CD4-positive, alpha-beta T cell treated with Interleukin-6 at 100 ng/mL for 8 hours (primary cell): ENCODE data around the gene TDRD7.

Experiments used
- DNase-seq: peaks from one replicate; pipeline ENCODE4 v3.0.0-alpha.2; 2020; ENCODE audit warnings: mixed read lengths, low spot score

TDRD7 gene

DNA sequence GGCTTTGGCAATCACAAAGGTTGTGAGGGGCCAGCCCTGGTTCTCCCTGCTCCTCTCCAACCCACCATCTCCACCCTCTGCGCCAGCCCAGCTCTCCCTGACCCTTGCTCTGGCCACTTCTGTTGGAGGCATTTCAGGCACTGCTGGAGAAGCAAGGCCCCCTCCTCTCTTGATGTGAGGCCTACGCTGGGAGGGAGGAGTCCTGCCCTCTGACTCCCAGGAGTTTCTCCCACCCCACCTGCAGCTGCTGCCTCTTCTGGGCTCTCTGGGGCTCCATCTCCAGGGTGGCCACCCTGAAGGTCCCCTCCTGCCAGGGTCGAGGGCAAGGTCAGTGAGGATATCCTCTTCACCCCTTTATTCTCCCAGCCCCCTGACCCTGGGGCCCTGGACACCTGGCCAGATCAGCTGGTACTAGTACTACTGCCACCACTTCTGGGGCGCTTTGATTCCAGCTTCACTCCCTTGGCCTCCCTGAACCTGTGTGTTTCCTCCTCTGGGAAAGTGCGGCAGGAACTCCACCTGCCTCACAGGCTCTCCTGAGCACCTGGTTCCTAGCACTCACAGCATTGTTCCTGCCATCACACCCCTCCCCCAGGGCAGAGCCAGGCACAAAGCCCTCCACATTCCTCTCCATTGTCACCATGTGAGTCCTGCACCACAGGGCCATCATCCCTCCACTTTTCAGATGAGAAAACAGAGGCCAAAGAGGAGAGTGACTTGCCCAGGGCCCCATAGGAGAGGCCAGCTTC, 23.8 kb upstream of the TDRD7 start:
- no peak for DNase-seq

DNA sequence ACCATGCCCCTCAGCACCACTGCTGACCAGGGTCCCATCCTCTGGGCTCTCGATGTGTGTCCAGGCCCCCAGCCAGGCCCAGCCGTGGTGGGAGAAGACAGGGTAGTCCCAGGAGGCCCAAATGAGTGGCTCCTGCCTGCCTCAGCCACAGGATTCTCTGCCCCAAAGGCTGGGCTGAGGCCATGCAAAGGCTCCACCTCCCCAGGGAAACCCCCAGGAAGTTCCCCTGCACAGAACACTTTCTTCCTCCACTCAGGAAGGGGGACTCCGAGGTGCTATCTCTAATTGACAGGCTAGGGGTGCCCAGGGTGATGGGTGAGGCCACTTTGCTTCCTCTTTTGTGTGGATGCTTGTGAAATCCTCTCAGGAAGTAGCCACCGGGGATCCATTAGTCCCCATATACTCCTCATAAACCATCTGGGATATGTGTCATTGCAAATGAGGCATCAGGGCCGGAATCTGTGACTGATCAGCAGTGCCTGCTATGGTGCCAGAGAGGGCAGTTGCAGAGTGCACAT, 23.1 kb upstream of the TDRD7 start:
- peak; percentile 20 for DNase-seq

DNA sequence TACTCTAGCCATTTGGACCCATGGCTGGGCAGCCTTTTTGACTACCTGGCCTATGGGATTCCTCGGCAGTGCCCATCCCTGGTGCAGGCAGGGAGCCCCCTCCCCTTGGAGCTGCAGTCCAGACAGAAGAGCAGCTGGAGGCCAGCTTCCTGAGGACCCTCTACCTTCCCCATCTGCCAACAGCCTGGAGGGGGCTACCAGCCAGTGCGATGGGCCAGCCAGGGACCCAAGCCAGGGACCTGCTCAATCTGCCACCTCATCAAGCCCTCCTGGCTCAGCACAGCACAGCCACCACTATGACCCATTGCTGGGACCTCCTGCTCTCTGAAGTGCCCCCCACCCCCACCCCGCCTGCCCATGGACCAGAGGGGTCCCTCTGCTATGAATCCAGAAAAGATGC, 22.6 kb upstream of the TDRD7 start:
- no peak for DNase-seq

DNA sequence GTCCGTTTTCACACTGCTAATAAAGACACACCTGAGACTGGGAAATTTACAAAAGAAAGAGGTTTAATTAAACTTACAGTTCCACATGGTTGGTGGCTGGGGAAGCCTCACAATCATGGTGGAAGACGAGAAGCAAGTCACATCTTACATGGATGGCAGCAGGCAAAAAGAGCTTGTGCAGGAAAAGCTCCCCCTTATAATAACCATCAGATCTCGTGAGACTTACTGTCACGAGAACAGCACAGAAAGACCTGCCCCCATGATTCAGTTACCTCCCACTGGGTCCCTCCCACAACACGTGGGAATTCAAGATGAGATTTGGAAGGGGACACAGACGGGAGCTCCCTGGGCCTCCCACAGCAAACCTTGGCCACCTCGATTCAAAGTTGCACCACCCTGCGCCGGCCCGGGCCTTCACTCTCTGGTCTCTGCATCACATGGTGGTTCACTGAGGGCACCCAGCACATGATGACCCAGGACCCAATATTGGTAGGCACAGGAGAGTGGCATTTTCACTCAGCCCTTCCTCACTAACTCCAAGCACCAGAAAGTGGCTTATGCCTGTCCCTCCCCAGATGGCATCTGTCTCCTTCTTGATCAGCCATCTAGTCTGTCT, 21.0 kb upstream of the TDRD7 start:
- no peak for DNase-seq

DNA sequence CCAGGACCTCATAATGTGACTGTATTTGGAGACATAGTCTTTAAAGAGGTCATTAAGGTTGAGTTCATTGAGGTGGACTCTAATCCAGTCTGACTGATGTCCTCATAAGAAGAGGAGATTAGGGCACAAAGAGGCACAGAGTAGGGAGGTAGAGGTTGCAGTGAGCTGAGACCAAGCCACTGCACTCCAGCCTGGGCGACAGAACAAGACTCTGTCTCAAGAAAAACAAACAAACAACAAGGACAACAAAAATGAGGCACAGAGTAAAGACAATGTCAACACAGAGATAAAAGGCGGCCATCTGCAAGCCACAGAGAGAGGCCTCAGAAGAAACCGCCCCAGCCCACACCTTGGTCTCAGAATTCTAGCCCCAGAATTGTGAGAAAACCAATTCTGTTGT, 17.0 kb upstream of the TDRD7 start:
- DNase-seq = no peak

DNA sequence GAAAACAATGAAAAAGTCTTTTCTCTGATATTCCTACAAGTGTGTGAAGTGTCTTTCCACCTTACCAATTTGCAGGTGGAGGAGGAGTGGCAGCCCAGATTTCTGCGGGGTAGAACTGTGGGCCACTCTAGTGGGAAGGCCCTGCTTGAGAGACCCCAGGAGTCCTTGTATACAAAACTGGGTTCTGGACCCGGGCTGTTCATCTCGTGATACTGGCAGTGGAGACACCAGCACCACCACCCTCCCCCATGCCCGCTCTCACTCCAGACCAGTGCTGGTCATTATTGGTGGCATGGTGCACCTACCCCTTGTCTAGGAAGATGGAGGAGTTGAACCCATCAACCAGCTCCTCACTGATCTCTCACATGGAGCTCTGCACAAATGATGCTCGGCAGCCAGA, 16.2 kb upstream of the TDRD7 start:
- DNase-seq = no peak

DNA sequence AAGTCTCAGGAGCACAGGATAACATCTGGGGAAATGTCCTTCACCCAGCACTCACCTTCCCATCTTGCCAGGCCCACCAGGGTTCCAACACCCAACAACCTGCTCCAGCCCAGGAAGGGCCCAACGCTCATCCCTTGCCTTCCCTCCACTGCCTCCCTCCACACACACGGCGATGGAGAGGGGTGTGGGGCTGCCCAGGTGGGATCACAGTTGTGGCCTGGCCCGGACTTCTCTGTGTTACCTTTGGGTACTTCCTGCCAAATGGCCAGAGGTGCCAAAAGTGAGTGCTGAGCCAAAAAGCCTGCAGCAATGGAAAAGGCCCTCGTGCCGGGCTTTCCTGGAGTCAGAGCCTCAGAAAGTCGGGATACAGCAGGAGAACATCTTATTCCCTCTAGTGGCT, 15.6 kb upstream of the TDRD7 start:
- no peak for DNase-seq

DNA sequence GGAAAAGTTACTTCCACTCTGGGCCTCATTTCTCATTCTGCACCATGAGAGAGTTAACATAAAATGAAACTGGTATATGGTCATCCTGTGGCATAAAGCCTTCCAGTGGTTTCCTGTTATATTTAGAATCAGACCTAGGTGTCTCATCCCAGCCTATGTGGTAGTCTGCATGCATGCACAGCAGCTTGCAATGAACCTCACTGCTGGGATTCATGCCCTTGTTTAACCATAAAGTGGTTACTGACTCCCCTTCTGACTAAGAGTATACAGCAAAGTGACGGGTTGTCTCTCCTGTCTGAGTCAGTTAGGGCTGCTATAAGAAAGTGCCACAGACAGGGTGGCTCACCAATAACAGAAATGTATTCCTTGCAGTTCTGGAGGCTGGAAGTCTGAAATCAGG, 14.7 kb upstream of the TDRD7 start:
- no peak for DNase-seq

DNA sequence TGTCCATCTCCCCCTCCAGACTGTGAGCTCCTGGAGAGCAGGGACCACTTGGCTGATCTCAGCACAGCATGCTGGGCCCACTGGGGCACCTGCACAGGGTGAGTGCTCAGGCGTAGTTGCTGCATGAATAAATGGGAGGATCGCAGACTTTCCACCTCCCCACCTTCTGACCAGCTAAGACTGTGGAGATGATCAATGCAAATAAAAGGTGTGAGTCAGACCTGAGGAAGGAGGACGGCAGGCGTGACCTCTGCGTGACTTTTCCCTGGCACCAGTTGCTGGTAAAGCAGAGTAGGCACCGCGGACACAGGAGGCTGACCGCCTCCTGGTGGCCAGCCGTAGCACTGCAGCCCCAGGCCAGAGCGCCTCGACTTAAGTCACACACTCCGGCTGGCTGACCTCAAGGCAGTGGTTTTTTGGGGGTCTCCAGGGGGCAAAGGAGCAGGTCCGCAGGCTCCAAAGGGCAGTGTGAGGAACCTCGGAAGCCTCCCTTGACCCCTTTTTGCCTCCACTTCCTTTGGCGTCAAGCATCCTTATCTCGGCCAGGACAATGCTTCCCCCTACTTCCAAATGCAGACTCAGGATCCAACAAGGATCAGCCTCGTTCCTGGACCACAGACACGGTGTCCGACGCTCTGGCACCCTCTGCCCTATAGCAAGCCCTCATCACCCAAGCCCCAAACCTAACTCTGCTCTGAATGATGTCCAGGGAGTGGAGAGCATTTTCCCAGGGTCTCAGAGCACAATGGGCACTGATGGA, 12.7 kb upstream of the TDRD7 start:
- peak; percentile 58 for DNase-seq

DNA sequence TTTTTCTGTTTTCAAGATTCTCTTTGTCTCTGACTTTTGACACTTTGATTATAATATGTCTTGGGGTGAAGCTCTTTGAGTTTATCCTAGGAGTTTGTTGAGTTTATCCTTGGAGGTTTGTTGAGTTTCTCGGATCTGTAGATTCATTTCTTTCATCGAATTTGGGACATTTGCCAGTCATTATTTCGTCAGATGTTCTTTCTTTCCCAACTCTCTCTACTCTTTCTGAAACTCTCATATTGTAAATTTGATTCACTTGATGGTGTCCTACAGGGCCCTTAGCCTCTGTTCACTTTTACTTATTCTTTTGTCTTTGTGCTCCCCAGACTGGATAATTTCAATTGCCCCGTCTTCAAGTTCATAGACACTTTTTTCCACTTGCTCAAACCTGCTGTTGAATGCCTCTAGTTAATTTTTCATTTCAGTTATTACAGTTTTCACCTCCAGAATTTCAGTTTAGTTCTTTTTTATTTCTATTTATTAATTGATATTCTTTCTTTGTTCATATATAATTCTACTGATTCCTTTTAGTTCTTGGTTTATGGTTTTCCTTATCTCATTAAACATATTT, 8.1 kb upstream of the TDRD7 start:
- DNase-seq = no peak

DNA sequence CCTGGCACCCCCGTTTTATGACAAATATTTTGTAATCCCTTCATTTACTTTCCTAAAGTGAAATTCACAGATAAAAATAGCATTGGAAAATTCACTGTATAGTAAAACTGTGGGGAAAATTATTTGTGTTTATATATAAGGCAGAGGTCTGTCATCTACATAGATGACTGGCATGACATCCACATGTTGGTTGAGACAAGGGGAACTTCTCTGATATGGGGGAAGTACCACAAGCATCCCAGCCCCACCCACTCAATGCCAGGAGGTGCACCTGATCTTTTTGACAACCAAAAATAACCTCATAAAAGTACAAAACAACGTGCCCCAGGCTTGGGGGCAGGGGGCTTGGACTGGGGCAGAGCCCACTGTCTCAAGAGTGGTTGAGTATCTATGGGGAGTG, 6.3 kb upstream of the TDRD7 start:
- no peak for DNase-seq

DNA sequence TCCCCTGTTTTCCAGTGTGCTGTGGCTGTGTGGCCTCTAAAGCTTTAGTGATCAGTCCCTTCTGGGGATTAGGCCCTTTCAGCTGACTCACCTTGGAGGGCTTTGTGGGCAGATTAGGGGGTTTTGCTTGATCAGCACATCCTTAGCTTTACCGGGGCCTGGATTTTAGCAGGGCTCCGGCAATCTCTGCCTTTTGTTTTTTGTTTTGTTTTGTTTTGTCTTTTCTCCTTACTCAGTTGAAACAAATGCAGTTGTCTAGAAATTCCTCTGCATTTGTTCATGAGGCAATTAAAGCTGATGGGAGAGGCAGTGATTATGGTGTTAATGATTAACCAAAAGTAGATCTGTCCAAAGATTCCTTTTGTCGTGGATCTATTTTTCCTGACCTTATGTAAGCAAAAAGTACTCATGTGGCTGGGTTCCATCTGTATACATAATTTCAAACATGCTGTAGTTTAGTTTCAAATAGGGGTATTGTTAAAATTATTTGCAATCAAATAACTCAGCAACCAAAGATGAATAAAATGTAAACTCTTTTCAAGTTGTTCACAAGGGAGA, 5.2 kb upstream of the TDRD7 start:
- no peak for DNase-seq

DNA sequence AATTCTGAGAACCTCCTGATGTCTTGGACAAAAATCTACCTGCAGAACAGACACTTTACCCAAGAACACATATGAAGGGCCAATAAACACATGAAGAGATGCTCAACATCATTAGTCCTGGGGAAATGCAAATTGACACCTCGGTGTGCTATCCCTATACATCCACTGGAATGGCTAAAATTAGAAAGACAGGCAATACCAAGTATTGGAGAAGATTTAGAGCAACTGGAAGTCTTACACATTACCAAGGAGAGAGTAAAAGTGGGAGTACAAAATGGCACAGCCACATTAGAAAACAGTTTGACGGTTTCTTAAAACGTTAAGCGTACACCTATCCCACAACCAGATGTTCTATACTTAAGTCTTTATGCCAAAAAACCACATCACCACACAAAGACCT, 3.3 kb upstream of the TDRD7 start:
- no peak for DNase-seq

DNA sequence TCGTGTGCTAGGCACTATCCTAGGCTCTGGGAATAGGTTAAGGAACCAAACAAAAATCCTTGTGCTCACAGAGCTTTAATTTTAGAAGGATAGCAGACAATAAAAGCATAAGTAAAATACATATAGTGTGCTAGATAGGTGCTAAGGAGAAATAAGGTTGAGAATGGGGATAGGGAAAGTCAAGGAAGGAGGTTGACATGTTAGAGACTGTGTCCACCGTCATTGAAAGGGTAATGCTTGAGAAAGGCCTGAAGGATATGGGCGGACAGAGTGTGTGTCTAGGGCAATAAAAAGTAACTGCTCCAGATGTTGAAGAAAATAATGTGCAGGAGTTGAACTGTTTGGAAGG, 482 bp upstream of the TDRD7 start:
- no peak for DNase-seq

DNA sequence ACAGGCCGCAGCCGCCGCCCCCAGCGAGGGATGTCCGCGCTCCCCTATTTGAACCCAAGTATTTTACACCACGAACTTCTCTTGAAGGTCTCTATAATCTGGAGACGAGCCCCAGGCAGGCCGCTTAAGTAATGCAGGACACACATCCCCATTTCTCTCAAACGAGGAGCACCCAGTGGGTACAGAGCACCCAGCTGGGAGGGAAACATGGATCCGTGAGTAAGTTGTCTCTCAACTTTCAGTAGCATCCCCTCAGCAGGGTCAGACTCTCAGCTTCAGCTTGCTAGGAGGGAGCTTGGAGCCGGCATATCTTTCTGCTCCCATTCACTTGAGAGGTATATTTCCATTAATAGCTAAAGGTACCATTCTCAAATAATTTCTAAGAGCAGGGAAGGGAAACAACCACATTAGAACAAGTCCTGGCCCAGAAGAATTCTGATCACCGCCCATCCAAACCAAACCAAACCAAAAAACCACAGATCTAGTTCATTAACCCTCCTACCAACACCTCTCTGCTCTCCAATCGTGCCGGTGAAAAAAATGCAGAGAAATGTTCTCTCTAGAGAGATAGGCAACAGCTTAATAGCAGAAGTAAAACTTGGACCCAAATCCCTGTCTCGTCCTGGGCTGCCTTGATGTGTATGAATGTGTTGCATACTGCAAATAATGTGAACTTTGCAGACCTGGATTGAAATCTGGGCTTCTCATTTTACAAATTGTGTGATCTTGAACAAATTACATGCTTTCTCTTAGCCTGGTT, 910 bp downstream of the TDRD7 start:
- no peak for DNase-seq

DNA sequence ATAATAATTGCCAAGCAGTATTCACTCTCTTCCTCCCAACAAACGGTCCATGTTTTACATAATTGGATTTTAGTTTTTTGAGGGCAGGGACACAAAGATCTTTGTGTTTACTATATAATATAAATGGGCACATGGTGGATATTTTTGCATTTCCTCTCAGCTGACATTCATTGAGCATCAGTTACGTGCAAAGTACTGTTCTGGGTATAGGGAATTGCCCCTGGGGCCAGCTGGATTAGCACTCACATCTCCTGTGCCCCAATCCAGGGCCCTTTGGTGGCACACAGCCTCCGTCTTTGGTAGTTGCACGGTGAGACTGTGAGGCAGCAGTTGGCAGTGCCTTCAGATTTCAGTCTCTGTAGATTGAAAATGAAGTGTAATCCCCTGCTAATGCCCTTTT, 1.6 kb downstream of the TDRD7 start:
- no peak for DNase-seq

DNA sequence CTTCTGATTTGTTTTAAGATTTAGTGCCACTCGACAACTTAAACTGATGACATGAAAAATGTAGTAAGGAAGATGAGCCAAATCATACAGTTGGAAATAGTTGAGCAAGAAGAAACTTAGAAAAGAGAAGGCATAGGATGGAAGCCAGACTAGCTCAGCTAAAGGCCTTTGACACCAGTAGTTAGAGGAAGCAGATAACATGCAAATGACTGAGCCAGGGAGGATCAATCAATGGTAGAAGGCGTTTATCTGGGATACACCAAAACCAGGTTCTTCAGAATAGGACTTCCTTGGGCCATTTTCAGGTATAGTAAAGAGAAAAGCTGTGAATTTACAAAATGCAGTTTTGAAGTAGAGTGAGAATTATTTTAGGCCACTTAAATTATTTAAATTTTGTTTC, 3.2 kb downstream of the TDRD7 start:
- DNase-seq = no peak

DNA sequence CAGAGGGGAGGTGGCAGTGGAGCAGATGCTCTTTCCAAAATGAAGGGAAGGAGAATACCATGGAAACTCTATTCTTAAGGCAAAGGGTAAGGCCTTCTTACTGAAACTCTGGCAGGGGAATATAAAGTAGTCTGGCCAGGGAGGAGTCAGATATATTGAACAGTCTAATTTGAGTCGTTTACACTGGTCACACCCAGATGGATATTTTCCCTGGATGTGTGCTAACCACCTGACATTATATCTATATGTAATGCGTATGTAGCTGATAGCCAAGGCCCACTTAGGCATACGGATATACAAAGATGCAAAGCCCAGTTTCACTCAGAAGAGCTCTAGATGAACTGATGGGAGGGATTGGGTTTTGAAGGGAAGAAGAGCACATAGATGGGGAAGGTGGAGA, 7.0 kb downstream of the TDRD7 start:
- no peak for DNase-seq

DNA sequence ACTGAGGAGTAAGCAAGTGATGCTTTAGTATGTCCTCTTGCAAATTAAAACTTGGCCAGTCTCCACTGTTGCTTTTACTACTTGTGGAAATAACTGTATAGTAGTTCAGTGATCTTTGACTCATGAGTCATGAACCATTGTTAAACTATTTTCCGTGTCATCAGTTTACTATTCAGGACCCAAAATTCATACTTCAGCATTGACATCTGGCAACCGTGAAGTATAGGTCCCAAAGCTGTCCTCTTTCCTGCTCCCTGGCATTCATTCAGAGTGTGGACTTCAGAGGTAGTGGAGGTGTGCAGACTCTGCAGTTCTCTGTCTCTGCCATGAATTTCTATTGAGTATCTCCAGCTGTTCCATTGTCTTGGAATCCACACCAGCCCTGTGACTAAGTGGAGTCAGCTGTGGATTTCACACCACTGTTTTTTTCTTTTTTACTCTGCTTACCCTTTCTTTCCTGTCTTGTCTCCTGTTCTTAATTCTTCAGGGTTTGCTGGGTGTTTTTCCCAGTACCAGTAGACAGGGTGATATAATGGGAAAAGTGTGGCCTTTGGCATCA, 7.5 kb downstream of the TDRD7 start:
- DNase-seq = no peak

DNA sequence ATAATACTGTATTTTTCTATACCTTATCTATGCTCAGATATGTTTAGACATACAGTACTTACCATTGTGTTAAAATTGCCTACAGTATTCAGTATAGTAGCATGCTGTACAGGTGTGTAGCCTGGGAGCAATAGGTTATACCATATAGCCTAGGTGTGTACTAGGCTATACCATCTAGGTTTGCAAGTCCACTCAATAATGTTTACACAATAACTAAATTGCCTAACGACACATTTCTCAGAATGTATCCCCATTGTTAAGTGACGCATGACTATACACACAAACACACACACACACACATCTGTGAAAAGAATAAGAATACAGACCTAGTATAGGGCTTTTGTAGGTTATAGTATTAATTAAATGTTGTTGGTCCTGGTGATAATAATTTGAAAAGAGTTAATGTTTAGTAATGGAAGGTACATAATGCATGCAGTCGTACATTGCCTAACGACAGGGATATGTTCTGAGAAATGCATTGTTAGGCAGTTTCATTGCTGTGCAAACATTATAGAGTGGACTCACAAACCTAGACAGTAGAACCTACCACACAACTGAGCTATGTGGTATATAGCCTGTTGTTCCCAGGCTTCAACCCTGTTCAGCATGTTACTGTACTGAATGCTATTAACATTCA, 13.6 kb downstream of the TDRD7 start:
- no peak for DNase-seq

DNA sequence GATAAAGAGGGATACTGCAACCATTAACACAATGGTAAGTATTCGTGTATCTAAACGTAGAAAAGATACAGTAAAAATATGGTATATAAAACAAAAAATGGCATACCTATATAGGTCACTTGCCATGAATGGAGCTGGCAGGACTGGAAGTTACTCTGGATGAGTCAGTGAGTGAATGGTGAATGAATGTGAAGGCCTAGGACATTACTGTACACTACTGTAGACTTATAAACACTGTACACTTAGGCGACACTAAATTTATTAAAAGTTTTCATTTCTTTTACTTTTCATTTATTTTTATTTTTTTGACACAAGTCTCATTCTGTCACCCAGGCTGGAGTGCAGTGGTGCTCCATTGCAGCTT, 14.1 kb downstream of the TDRD7 start:
- DNase-seq = no peak
